SK-N-SH (cell line): ENCODE measurements around the gene FOXO1. TPM values are rescaled to one million over a fixed set of nuclear protein-coding genes. Genes with fewer than 3 reads are reported as not detected.

Experiments used
- CTCF ChIA-PET: fragments of 300-600, 350-600 bp; formaldehyde crosslinking; extraction: SDS; loops from one replicate; lab custom pipeline; 2021; lab: Yijun Ruan, JAX
- POLR2A ChIA-PET: fragments of 350-600 bp; sonication (Branson Sonifier 250); formaldehyde crosslinking; extraction: SDS; loops from one replicate; lab custom pipeline; 2020; ENCODE audit warnings: antibody characterized with exemption, inconsistent platforms; lab: Yijun Ruan, JAX
- DNase-seq: peaks from one replicate; pipeline ENCODE4 v3.0.0; 2012
- H2AFZ ChIP-seq: fragments of 200-600 bp; sonication (generic); 2 replicates; pipeline ENCODE4 v1.8.1; 2016; ENCODE audit warnings: antibody characterized with exemption, mild to moderate bottlenecking, low read depth
- H3F3A ChIP-seq: fragments of 200-600 bp; sonication (generic); replicated peaks from 2 replicates; pipeline ENCODE3; 2016; ENCODE audit warnings: antibody characterized with exemption, mild to moderate bottlenecking; ENCODE audit not compliant: insufficient read depth
- H3K27ac ChIP-seq, 2 experiments: fragments of 200-500 bp in 1 of 2; fragments of 200-600 bp in 1 of 2; sonication (Bioruptor generic) in 1 of 2; sonication (generic), shearing (Covaris generic) in 1 of 2; 2 replicates each; pipeline versions ENCODE4 v1.5.1 to v1.6.1; 2014 to 2016; ENCODE audit warnings: low read depth in 2 of 2, inconsistent platforms in 1 of 2, low read length in 1 of 2, mild to moderate bottlenecking in 1 of 2, mixed read lengths in 1 of 2
- H3K27me3 ChIP-seq: fragments of 200-600 bp; sonication (generic), shearing (Covaris generic); 2 replicates; pipeline ENCODE4 v1.6.1; 2016; ENCODE audit warnings: mixed run types; ENCODE audit not compliant: insufficient read depth
- H3K36me3 ChIP-seq, 2 experiments: fragments of 200-500 bp in 1 of 2; fragments of 200-600 bp in 1 of 2; sonication (Bioruptor generic) in 1 of 2; sonication (generic) in 1 of 2; replicated peaks in 1 of 2; 2 replicates each; pipeline versions ENCODE3 to v1.5.1; 2014 to 2016; ENCODE audit warnings: low read length in 1 of 2, mild to moderate bottlenecking in 1 of 2; ENCODE audit not compliant: insufficient read depth in 2 of 2, control insufficient read depth in 1 of 2
- H3K4me1 ChIP-seq, 2 experiments: fragments of 200-500 bp in 1 of 2; fragments of 200-600 bp in 1 of 2; sonication (Bioruptor generic) in 1 of 2; sonication (generic), shearing (Covaris generic) in 1 of 2; 2 replicates each; pipeline versions ENCODE4 v1.5.1 to v1.6.1; 2014 to 2016; ENCODE audit warnings: low read depth in 1 of 2, low read length in 1 of 2, mixed run types in 1 of 2; ENCODE audit not compliant: insufficient read depth in 2 of 2, control insufficient read depth in 1 of 2
- H3K4me2 ChIP-seq: fragments of 200-600 bp; sonication (generic), shearing (Covaris generic); 2 replicates; pipeline ENCODE4 v1.6.1; 2017; ENCODE audit warnings: mixed run types
- H3K4me3 ChIP-seq, 2 experiments: fragments of 200-500 bp in 1 of 2; fragments of 200-600 bp in 1 of 2; sonication (Bioruptor generic) in 1 of 2; sonication (generic), shearing (Covaris generic) in 1 of 2; 2 replicates each; pipeline versions ENCODE4 v1.5.1 to v1.8.1; 2014 to 2016; ENCODE audit warnings: low read depth in 2 of 2, inconsistent platforms in 1 of 2, low read length in 1 of 2, mild to moderate bottlenecking in 1 of 2, mixed read lengths in 1 of 2, moderate library complexity in 1 of 2
- H3K79me2 ChIP-seq: fragments of 200-600 bp; sonication (generic); 2 replicates; pipeline ENCODE4 v1.8.1; 2017; ENCODE audit warnings: mild to moderate bottlenecking; ENCODE audit not compliant: insufficient read depth
- H3K9ac ChIP-seq: fragments of 200-600 bp; sonication (generic); 2 replicates; pipeline ENCODE4 v1.6.1; 2017; ENCODE audit warnings: mixed run types
- H3K9me2 ChIP-seq: fragments of 200-600 bp; sonication (generic); 2 replicates; pipeline ENCODE4 v1.6.1; 2017; ENCODE audit warnings: mixed run types
- H3K9me3 ChIP-seq: fragments of 200-600 bp; sonication (generic); 2 replicates; pipeline ENCODE4 v1.6.1; 2017; ENCODE audit warnings: mixed run types, mild to moderate bottlenecking, moderate library complexity
- H4K20me1 ChIP-seq: fragments of 200-600 bp; sonication (generic); 2 replicates; pipeline ENCODE4 v1.6.1; 2017; ENCODE audit warnings: mild to moderate bottlenecking, mixed run types; ENCODE audit not compliant: insufficient read depth
- CHD2 ChIP-seq: fragments of 150-350 bp; IDR thresholded peaks from 2 replicates; pipeline ENCODE4 v1.6.1; 2018; ENCODE audit warnings: low read length; ENCODE audit not compliant: partially characterized antibody
- EP300 ChIP-seq, 2 experiments: IDR thresholded peaks; 2 replicates each; pipeline versions ENCODE4 v1.4.0 to v1.6.1; 2012; ENCODE audit warnings: borderline replicate concordance in 1 of 2, low read depth in 1 of 2, low read length in 1 of 2
- EZH2phosphoT487 ChIP-seq: fragments of 200-600 bp; sonication (generic); IDR thresholded peaks from 2 replicates; pipeline ENCODE4 v1.6.1; 2017; ENCODE audit warnings: low read depth, mixed run types, mild to moderate bottlenecking, antibody characterized with exemption, moderate library complexity, borderline replicate concordance
- FOXJ3 ChIP-seq: sonication (generic); formaldehyde crosslinking; IDR thresholded peaks from 2 replicates; pipeline ENCODE4 v1.5.1; 2020; ENCODE audit warnings: mild to moderate bottlenecking, missing genetic modification reagents
- GATA2 ChIP-seq: sonication (generic); formaldehyde crosslinking; IDR thresholded peaks from 2 replicates; pipeline ENCODE4 v1.5.0; 2020; ENCODE audit warnings: mild to moderate bottlenecking, missing genetic modification reagents
- JUND ChIP-seq: IDR thresholded peaks from 2 replicates; pipeline ENCODE4 v1.4.0; 2012
- MEF2A ChIP-seq: IDR thresholded peaks from 2 replicates; pipeline ENCODE4 v1.4.0; 2012; ENCODE audit warnings: low read depth, borderline replicate concordance
- MXI1 ChIP-seq: IDR thresholded peaks from 2 replicates; pipeline ENCODE4 v1.6.1; 2012; ENCODE audit warnings: mild to moderate bottlenecking, low read depth, low read length, improper control_type of control experiment
- RCOR1 ChIP-seq: fragments of 150-350 bp; IDR thresholded peaks from 2 replicates; pipeline ENCODE4 v1.6.1; 2017; ENCODE audit warnings: antibody characterized with exemption, low read length
- RFX5 ChIP-seq: IDR thresholded peaks from 2 replicates; pipeline ENCODE4 v1.6.1; 2012; ENCODE audit warnings: mild to moderate bottlenecking, improper control_type of control experiment, low read length
- TAF1 ChIP-seq: IDR thresholded peaks from 2 replicates; pipeline ENCODE4 v1.6.1; 2012; ENCODE audit warnings: low read depth, mild to moderate bottlenecking, low read length, moderate library complexity, borderline replicate concordance
- TCF12 ChIP-seq: IDR thresholded peaks from 2 replicates; pipeline ENCODE4 v1.4.0; 2012
- TEAD4 ChIP-seq: IDR thresholded peaks from 2 replicates; pipeline ENCODE4 v1.4.0; 2012; ENCODE audit warnings: mild to moderate bottlenecking, borderline replicate concordance; ENCODE audit not compliant: insufficient read depth
- YY1 ChIP-seq: IDR thresholded peaks from 2 replicates; pipeline ENCODE4 v1.4.0; 2012; ENCODE audit warnings: low read depth, mild to moderate bottlenecking
- WGBS: methylation state at CpG from one replicate; pipeline ENCODE4 v1.1.6; 2017; ENCODE audit warnings: low lambda C conversion rate; 5-methylcytosine and 5-hydroxymethylcytosine counted together
- polyA plus RNA-seq, 3 experiments: library from polyadenylated mRNA; depleted of rRNA; stranded (reverse); fragments of >200 nt; gene quantifications; 2 replicates each; pipeline ENCODE4 v1.2.3, GENCODE V29; 2012
- TF ChIP-seq, protein P1 (sequence below): fragments of 150-350 bp; IDR thresholded peaks from 2 replicates; pipeline ENCODE4 v1.6.1; 2016; ENCODE audit warnings: mild to moderate bottlenecking, low read depth, low read length
- TF ChIP-seq, protein P2 (sequence below): IDR thresholded peaks from 2 replicates; pipeline ENCODE4 v1.4.0; 2012; ENCODE audit warnings: low read depth
- TF ChIP-seq, protein P3 (sequence below): fragments of 150-350 bp; IDR thresholded peaks from 2 replicates; pipeline ENCODE4 v1.6.1; 2017; ENCODE audit warnings: antibody characterized with exemption, low read length, low read depth, borderline replicate concordance

Gene FOXO1
- polyA plus RNA-seq, 1 of the 3 experiments (the other 2 are of a cell fraction) = 1.8 TPM

DNA sequence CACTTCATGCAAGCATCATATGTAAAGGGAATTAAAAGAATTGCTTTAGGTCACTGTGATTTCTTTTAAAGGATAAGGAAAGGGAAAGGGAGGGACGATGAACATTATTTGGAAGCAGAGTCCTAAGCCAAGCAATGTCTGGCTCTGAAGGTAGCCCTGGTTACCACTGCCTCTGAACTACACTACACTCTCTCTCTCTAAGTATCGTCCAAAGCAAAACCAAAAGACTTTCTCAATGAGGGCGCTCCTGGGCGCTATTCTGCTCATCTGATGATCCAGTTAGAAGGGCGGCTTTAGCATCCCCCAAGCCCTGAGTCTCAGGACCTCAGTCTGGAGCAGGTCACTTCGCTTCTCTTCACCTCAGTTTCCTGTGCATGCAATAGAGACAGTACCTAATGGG is 26.2 kb downstream of the FOXO1 start:
- Histone ChIP-seq H3K27me3 (no peaks in the 10 kb centered on the region), H3K4me2 (no peak overlapping the region), H3K4me3 (no peak overlapping the region), H3K9me3 (no peaks in the 10 kb centered on the region), H3K36me3 (no peaks in the 10 kb centered on the region), H4K20me1 (peaks cover 18% of the 10 kb centered on the region; the same call in 1 of the 2 replicates), H3K9ac (no peak overlapping the region), H3K79me2 (peaks cover 11% of the 10 kb centered on the region), H3K4me1 (no peaks in the 10 kb centered on the region), H3K9me2 (no peaks in the 10 kb centered on the region), H2AFZ (no peak overlapping the region), H3K27ac (no peak overlapping the region)
- ChIA-PET CTCF (no interaction called here), POLR2A (no interaction called here)
- 94% methylated on average over 6 of the region's 6 CpGs for WGBS
- TF ChIP-seq GATA2 (CRISPR knock-in tag) = no peak
- no peak for TF ChIP-seq EP300 (IDR thresholded peaks at IDR 0.05; ENCODE audit: borderline replicate concordance in 1 of 2, low read depth in 1 of 2, low read length in 1 of 2)
- TF ChIP-seq MXI1 = no peak
- TF ChIP-seq TEAD4 = no peak
- TF ChIP-seq RFX5 = no peak
- TF ChIP-seq, protein P1, sequence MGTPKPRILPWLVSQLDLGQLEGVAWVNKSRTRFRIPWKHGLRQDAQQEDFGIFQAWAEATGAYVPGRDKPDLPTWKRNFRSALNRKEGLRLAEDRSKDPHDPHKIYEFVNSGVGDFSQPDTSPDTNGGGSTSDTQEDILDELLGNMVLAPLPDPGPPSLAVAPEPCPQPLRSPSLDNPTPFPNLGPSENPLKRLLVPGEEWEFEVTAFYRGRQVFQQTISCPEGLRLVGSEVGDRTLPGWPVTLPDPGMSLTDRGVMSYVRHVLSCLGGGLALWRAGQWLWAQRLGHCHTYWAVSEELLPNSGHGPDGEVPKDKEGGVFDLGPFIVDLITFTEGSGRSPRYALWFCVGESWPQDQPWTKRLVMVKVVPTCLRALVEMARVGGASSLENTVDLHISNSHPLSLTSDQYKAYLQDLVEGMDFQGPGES = no peak
- no peak for TF ChIP-seq MEF2A
- TF ChIP-seq, protein P2, sequence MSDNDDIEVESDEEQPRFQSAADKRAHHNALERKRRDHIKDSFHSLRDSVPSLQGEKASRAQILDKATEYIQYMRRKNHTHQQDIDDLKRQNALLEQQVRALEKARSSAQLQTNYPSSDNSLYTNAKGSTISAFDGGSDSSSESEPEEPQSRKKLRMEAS = no peak
- TF ChIP-seq RCOR1 = no peak
- no peak for TF ChIP-seq TAF1
- no peak for TF ChIP-seq EZH2phosphoT487
- TF ChIP-seq, protein P3, sequence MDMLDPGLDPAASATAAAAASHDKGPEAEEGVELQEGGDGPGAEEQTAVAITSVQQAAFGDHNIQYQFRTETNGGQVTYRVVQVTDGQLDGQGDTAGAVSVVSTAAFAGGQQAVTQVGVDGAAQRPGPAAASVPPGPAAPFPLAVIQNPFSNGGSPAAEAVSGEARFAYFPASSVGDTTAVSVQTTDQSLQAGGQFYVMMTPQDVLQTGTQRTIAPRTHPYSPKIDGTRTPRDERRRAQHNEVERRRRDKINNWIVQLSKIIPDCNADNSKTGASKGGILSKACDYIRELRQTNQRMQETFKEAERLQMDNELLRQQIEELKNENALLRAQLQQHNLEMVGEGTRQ = no peak
- no peak for TF ChIP-seq TCF12
- no peak for TF ChIP-seq YY1
- no peak for TF ChIP-seq JUND
- TF ChIP-seq FOXJ3 (CRISPR knock-in tag) = no peak
- no peak for TF ChIP-seq CHD2
- TF ChIP-seq, all 33 proteins: peak for 0
- no peaks in the 10 kb centered on the region for H3F3A ChIP-seq
- DNase-seq = no peak

DNA sequence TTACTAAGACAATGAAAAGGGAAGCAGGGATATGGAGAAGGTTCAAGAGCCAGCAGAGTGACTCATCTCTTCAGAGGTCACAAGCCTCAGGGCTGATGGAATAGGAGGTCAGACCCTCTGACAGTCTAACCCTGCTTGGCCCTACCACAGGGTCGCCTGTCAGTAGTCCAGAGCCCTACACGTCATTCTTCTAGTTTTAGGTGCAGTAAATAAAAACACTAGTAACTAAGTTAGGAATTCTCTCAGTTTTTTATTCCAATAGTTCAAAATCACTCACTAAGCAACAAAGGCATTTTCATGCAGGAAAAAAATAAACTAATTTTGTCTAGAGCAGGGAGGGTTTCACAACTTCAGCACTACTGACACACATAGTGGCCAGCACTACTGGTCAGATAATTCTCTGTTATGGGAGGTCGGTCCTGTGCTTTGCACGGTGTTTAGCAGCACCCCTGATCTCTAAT is 27.2 kb downstream of the FOXO1 start:
- no peak for DNase-seq
- no peak overlapping the region for H3K27ac ChIP-seq

More for the DNA sequence above, 27.2 kb downstream of the FOXO1 start:
- no peak overlapping the region for H3K4me2 ChIP-seq
- ChIA-PET CTCF (no interaction called here), POLR2A (no interaction called here)
- peaks cover 18% of the 10 kb centered on the region; the same call in 1 of the 2 replicates for H4K20me1 ChIP-seq
- no peaks in the 10 kb centered on the region for H3F3A ChIP-seq
- no peak overlapping the region for H2AFZ ChIP-seq
- no peak overlapping the region for H3K4me3 ChIP-seq
- WGBS = 87% methylated on average over 4 of the region's 4 CpGs
- H3K9me3 ChIP-seq = no peaks in the 10 kb centered on the region
- H3K9ac ChIP-seq = no peak overlapping the region
- H3K9me2 ChIP-seq = no peaks in the 10 kb centered on the region
- H3K36me3 ChIP-seq = no peaks in the 10 kb centered on the region
- no peaks in the 10 kb centered on the region for H3K27me3 ChIP-seq
- H3K79me2 ChIP-seq = peaks cover 11% of the 10 kb centered on the region
- H3K4me1 ChIP-seq = no peaks in the 10 kb centered on the region
- 0 out of 2 replicates have a peak, but pooled peaks have one; percentile 8 for TF ChIP-seq JUND
- no peak for TF ChIP-seq RCOR1
